Mesendoderm (in vitro differentiated cells): ENCODE results near the gene TECTA.
A peak's percentile ranks its signal among the peaks of the same experiment; 100 is the strongest.

Experiments used
- DNase-seq: peaks from one replicate; pipeline ENCODE4 v3.0.0; 2013
- H2AK5ac ChIP-seq: 2 replicates; pipeline ENCODE4 v1.6.1; 2013; ENCODE audit warnings: low read length, inconsistent platforms
- H2BK120ac ChIP-seq: 2 replicates; pipeline ENCODE4 v1.6.1; 2013; ENCODE audit warnings: low read depth, mild to moderate bottlenecking, low read length, moderate library complexity, mixed read lengths
- H2BK15ac ChIP-seq: replicated peaks from 2 replicates; pipeline ENCODE4 v1.6.1; 2013; ENCODE audit warnings: low read depth, mild to moderate bottlenecking, moderate library complexity
- H2BK5ac ChIP-seq: 2 replicates; pipeline ENCODE4 v1.6.1; 2013; ENCODE audit warnings: low read length, inconsistent platforms
- H3K18ac ChIP-seq: 2 replicates; pipeline ENCODE4 v1.6.1; 2013; ENCODE audit warnings: mild to moderate bottlenecking, low read length, mixed read lengths
- H3K23ac ChIP-seq: one replicate; pipeline ENCODE4 v1.6.1; 2013; ENCODE audit warnings: low read length
- H3K27ac ChIP-seq: 2 replicates; pipeline ENCODE4 v1.5.1; 2013; ENCODE audit warnings: low read depth, mild to moderate bottlenecking, inconsistent platforms, low read length, moderate library complexity
- H3K27me3 ChIP-seq: 2 replicates; pipeline ENCODE4 v1.6.1; 2013; ENCODE audit warnings: low read length, control low read depth, mild to moderate bottlenecking, inconsistent platforms; ENCODE audit not compliant: insufficient read depth, poor library complexity
- H3K36me3 ChIP-seq: 2 replicates; pipeline ENCODE4 v1.6.1; 2013; ENCODE audit warnings: low read length, inconsistent platforms; ENCODE audit not compliant: control insufficient read depth, insufficient read depth
- H3K4ac ChIP-seq: one replicate; pipeline ENCODE4 v1.6.1; 2013; ENCODE audit warnings: low read depth, mild to moderate bottlenecking, low read length, moderate library complexity
- H3K4me1 ChIP-seq: 2 replicates; pipeline ENCODE4 v1.6.1; 2013; ENCODE audit warnings: low read depth, low read length, inconsistent platforms; ENCODE audit not compliant: control insufficient read depth
- H3K4me2 ChIP-seq: 2 replicates; pipeline ENCODE4 v1.6.1; 2013; ENCODE audit warnings: low read length
- H3K4me3 ChIP-seq: 2 replicates; pipeline ENCODE4 v1.5.1; 2013; ENCODE audit warnings: mild to moderate bottlenecking, low read length
- H3K56ac ChIP-seq: one replicate; pipeline ENCODE4 v1.6.1; 2013; ENCODE audit warnings: low read length
- H3K79me1 ChIP-seq: 2 replicates; pipeline ENCODE4 v1.6.1; 2013; ENCODE audit warnings: low read length, inconsistent platforms
- H3K79me2 ChIP-seq: 2 replicates; pipeline ENCODE4 v1.6.1; 2013; ENCODE audit warnings: mild to moderate bottlenecking, low read length; ENCODE audit not compliant: control insufficient read depth, insufficient read depth
- H3K9ac ChIP-seq: 2 replicates; pipeline ENCODE4 v1.6.1; 2013; ENCODE audit warnings: low read length, inconsistent platforms
- H4K5ac ChIP-seq: one replicate; pipeline ENCODE4 v1.6.1; 2013; ENCODE audit warnings: low read length
- H4K8ac ChIP-seq: one replicate; pipeline ENCODE4 v1.6.1; 2013; ENCODE audit warnings: low read depth, mild to moderate bottlenecking, control low read depth, low read length, moderate library complexity
- WGBS: extraction: QIAGEN DNeasy Blood & Tissue Kit; methylation state at CpG from one replicate; pipeline ENCODE4 v1.1.7; 2013; ENCODE audit warnings: low lambda C conversion rate, missing lambda C conversion rate; ENCODE audit not compliant: insufficient coverage; ENCODE audit errors: extremely low coverage; 5-methylcytosine and 5-hydroxymethylcytosine counted together

The TECTA gene

GRCh38 chr11:121099364-121099763 is 1.7 kb upstream of the TECTA start:
- H3K36me3 ChIP-seq: no peaks in the 10 kb centered on the region
- H2AK5ac ChIP-seq: no peak overlapping the region
- no peak overlapping the region for H3K27ac ChIP-seq
- H3K9ac ChIP-seq: no peak overlapping the region
- no peak overlapping the region for H2BK120ac ChIP-seq
- H3K4me2 ChIP-seq: no peak overlapping the region
- H3K79me1 ChIP-seq: no peaks in the 10 kb centered on the region
- no peak overlapping the region for H3K23ac ChIP-seq
- H3K56ac ChIP-seq: no peak overlapping the region
- no peak for DNase-seq
- WGBS: 100% methylated on average over 2 of the region's 4 CpGs
- no peak overlapping the region for H3K4me3 ChIP-seq
- no peaks in the 10 kb centered on the region for H3K79me2 ChIP-seq
- no peak overlapping the region for H2BK5ac ChIP-seq
- no peak overlapping the region for H2BK15ac ChIP-seq
- no peak overlapping the region for H3K18ac ChIP-seq
- H3K4me1 ChIP-seq: no peaks in the 10 kb centered on the region
- no peaks in the 10 kb centered on the region for H3K27me3 ChIP-seq
- H4K5ac ChIP-seq: no peak overlapping the region
- no peak overlapping the region for H3K4ac ChIP-seq
- no peak overlapping the region for H4K8ac ChIP-seq

- H3K56ac ChIP-seq: no peak overlapping the region
- no peaks in the 10 kb centered on the region for H3K79me2 ChIP-seq
- no peak overlapping the region for H2BK120ac ChIP-seq
- H3K4ac ChIP-seq: no peak overlapping the region
- H3K79me1 ChIP-seq: no peaks in the 10 kb centered on the region
- WGBS: no CpG with 5 or more reads among the region's 4 CpGs
- H2BK5ac ChIP-seq: no peak overlapping the region
- H3K23ac ChIP-seq: no peak overlapping the region
- no peak overlapping the region for H2BK15ac ChIP-seq
- no peak overlapping the region for H3K18ac ChIP-seq
- no peak for DNase-seq
- no peaks in the 10 kb centered on the region for H3K36me3 ChIP-seq
- no peaks in the 10 kb centered on the region for H3K4me1 ChIP-seq
- no peak overlapping the region for H4K5ac ChIP-seq
- no peak overlapping the region for H2AK5ac ChIP-seq
- no peak overlapping the region for H3K9ac ChIP-seq
- H3K27ac ChIP-seq: no peak overlapping the region
- no peak overlapping the region for H3K4me2 ChIP-seq
- no peaks in the 10 kb centered on the region for H3K27me3 ChIP-seq
- H4K8ac ChIP-seq: no peak overlapping the region
- H3K4me3 ChIP-seq: no peak overlapping the region
Observed at GRCh38 chr11:121099885-121100284, 1.2 kb upstream of the TECTA start.

GRCh38 chr11:121104312-121104762 is 3.3 kb downstream of the TECTA start:
- Histone ChIP-seq H3K79me2 (no peaks in the 10 kb centered on the region), H3K9ac (no peak overlapping the region), H2BK120ac (no peak overlapping the region), H2BK15ac (no peak overlapping the region), H3K23ac (no peak overlapping the region), H3K56ac (no peak overlapping the region), H3K4me2 (no peak overlapping the region), H2BK5ac (no peak overlapping the region), H3K18ac (no peak overlapping the region), H3K4me3 (no peak overlapping the region), H3K36me3 (no peaks in the 10 kb centered on the region), H4K5ac (no peak overlapping the region), H3K4ac (no peak overlapping the region), H3K79me1 (no peaks in the 10 kb centered on the region), H2AK5ac (no peak overlapping the region), H4K8ac (no peak overlapping the region), H3K27ac (no peak overlapping the region), H3K4me1 (no peaks in the 10 kb centered on the region), H3K27me3 (no peaks in the 10 kb centered on the region)
- DNase-seq: peak; percentile 43
- WGBS: no CpG with 5 or more reads among the region's 9 CpGs

- Histone ChIP-seq H3K27me3 (no peaks in the 10 kb centered on the region), H3K23ac (no peak overlapping the region), H3K9ac (no peak overlapping the region), H3K36me3 (no peaks in the 10 kb centered on the region), H3K4me1 (no peaks in the 10 kb centered on the region), H3K18ac (no peak overlapping the region), H2BK15ac (no peak overlapping the region), H3K27ac (no peak overlapping the region), H4K8ac (no peak overlapping the region), H2BK120ac (no peak overlapping the region), H2BK5ac (no peak overlapping the region), H3K4me3 (no peak overlapping the region), H3K4me2 (no peak overlapping the region), H3K79me2 (no peaks in the 10 kb centered on the region), H3K79me1 (no peaks in the 10 kb centered on the region), H3K4ac (no peak overlapping the region), H4K5ac (no peak overlapping the region), H3K56ac (no peak overlapping the region), H2AK5ac (no peak overlapping the region)
- no peak for DNase-seq
- no CpG with 5 or more reads among the region's 4 CpGs for WGBS
Observed at GRCh38 chr11:121105063-121105480, 4.0 kb downstream of the TECTA start.

GRCh38 chr11:121105481-121106195 is 4.6 kb downstream of the TECTA start:
- H3K79me2 ChIP-seq: no peaks in the 10 kb centered on the region
- no peak overlapping the region for H3K56ac ChIP-seq
- no peaks in the 10 kb centered on the region for H3K27me3 ChIP-seq
- H3K9ac ChIP-seq: no peak overlapping the region
- H2BK120ac ChIP-seq: no peak overlapping the region
- no peak overlapping the region for H3K23ac ChIP-seq
- no peak overlapping the region for H3K4ac ChIP-seq
- H3K4me2 ChIP-seq: no peak overlapping the region
- no peak overlapping the region for H4K8ac ChIP-seq
- no peaks in the 10 kb centered on the region for H3K79me1 ChIP-seq
- no peaks in the 10 kb centered on the region for H3K36me3 ChIP-seq
- H2BK15ac ChIP-seq: no peak overlapping the region
- no peaks in the 10 kb centered on the region for H3K4me1 ChIP-seq
- H3K27ac ChIP-seq: no peak overlapping the region
- no CpG with 5 or more reads among the region's 6 CpGs for WGBS
- no peak overlapping the region for H4K5ac ChIP-seq
- no peak overlapping the region for H3K4me3 ChIP-seq
- peak; percentile 10 for DNase-seq
- H3K18ac ChIP-seq: no peak overlapping the region
- H2AK5ac ChIP-seq: no peak overlapping the region
- H2BK5ac ChIP-seq: no peak overlapping the region

GRCh38 chr11:121106812-121107211 is 5.8 kb downstream of the TECTA start:
- Histone ChIP-seq H3K4me2 (no peak overlapping the region), H3K79me2 (no peaks in the 10 kb centered on the region), H3K4ac (no peak overlapping the region), H3K36me3 (no peaks in the 10 kb centered on the region), H3K79me1 (no peaks in the 10 kb centered on the region), H2BK120ac (no peak overlapping the region), H4K8ac (no peak overlapping the region), H2BK15ac (no peak overlapping the region), H3K23ac (no peak overlapping the region), H2AK5ac (no peak overlapping the region), H4K5ac (no peak overlapping the region), H3K4me3 (no peak overlapping the region), H3K27me3 (no peaks in the 10 kb centered on the region), H3K9ac (no peak overlapping the region), H3K4me1 (no peaks in the 10 kb centered on the region), H3K27ac (no peak overlapping the region), H3K18ac (no peak overlapping the region), H3K56ac (no peak overlapping the region), H2BK5ac (no peak overlapping the region)
- WGBS: no CpG with 5 or more reads among the region's 5 CpGs
- no peak for DNase-seq
